GM18907 (cell line): ENCODE measurements around the gene NFKB2.

Experiments used
- ATAC-seq: cut with Tn5 transposase; IDR thresholded peaks from one replicate; pipeline ENCODE4 v1.9.1; 2021; ENCODE audit warnings: mild to moderate bottlenecking, moderate library complexity; ENCODE audit not compliant: unreplicated experiment

The NFKB2 gene

GRCh38 chr10:102394079-102394800, 1.3 kb upstream of the NFKB2 start:
- peak; percentile 83 for ATAC-seq

GRCh38 chr10:102394801-102395399, 605 bp upstream of the NFKB2 start:
- ATAC-seq = no peak

GRCh38 chr10:102396317-102396650, 779 bp downstream of the NFKB2 start:
- no peak for ATAC-seq

- no peak for ATAC-seq
Measured at GRCh38 chr10:102396730-102397151, 1.2 kb downstream of the NFKB2 start.

- ATAC-seq = no peak
Measured at GRCh38 chr10:102397222-102398171, 2.0 kb downstream of the NFKB2 start.

GRCh38 chr10:102398172-102399020, 2.9 kb downstream of the NFKB2 start:
- ATAC-seq = no peak

GRCh38 chr10:102399217-102400021, 3.9 kb downstream of the NFKB2 start:
- peak; percentile 40 for ATAC-seq

GRCh38 chr10:102400076-102400475, 4.6 kb downstream of the NFKB2 start:
- no peak for ATAC-seq

GRCh38 chr10:102400598-102401341, 5.3 kb downstream of the NFKB2 start:
- no peak for ATAC-seq

GRCh38 chr10:102401342-102401654, 5.8 kb downstream of the NFKB2 start:
- ATAC-seq = no peak

GRCh38 chr10:102401735-102402511, 6.4 kb downstream of the NFKB2 start:
- no peak for ATAC-seq

- no peak for ATAC-seq
Measured at GRCh38 chr10:102402512-102402896, 7.0 kb downstream of the NFKB2 start.

- no peak for ATAC-seq
Measured at GRCh38 chr10:102403115-102403514, 7.6 kb downstream of the NFKB2 start.

GRCh38 chr10:102404361-102405107, 9.0 kb downstream of the NFKB2 start:
- no peak for ATAC-seq

GRCh38 chr10:102405108-102405571, 9.6 kb downstream of the NFKB2 start:
- ATAC-seq = no peak

GRCh38 chr10:102405632-102406031, 10.1 kb downstream of the NFKB2 start:
- ATAC-seq = no peak

GRCh38 chr10:102406815-102407214, 11.3 kb downstream of the NFKB2 start:
- no peak for ATAC-seq
